H9 (cell line): Measurements from ENCODE around the gene GRIK4. TPM values are rescaled to one million over a fixed set of nuclear protein-coding genes. Genes with fewer than 3 reads are reported as not detected.

ENCODE experiments used
- DNase-seq: peaks from one replicate; pipeline ENCODE4 v3.0.0-alpha.2; 2017
- H2AFZ ChIP-seq: one replicate; pipeline ENCODE4 v1.6.1; 2013; ENCODE audit warnings: mild to moderate bottlenecking, low read length, control low read depth, moderate library complexity
- H2AK5ac ChIP-seq: 2 replicates; pipeline ENCODE4 v1.6.1; 2013; ENCODE audit warnings: low read length, control low read depth, mixed read lengths; ENCODE audit not compliant: insufficient read length
- H2BK120ac ChIP-seq: one replicate; pipeline ENCODE4 v1.6.1; 2013; ENCODE audit warnings: low read depth, mild to moderate bottlenecking, low read length, control low read depth, inconsistent platforms; ENCODE audit not compliant: poor library complexity, severe bottlenecking
- H2BK12ac ChIP-seq: 2 replicates; pipeline ENCODE4 v1.6.1; 2013; ENCODE audit warnings: low read length, control low read depth, mixed read lengths, low read depth; ENCODE audit not compliant: insufficient read length
- H2BK15ac ChIP-seq: 2 replicates; pipeline ENCODE4 v1.6.1; 2013; ENCODE audit warnings: low read depth, low read length, control low read depth
- H2BK20ac ChIP-seq: one replicate; pipeline ENCODE4 v1.6.1; 2013; ENCODE audit warnings: low read depth, mild to moderate bottlenecking, low read length, control low read depth, inconsistent platforms; ENCODE audit not compliant: poor library complexity, severe bottlenecking
- H2BK5ac ChIP-seq: 2 replicates; pipeline ENCODE4 v1.6.1; 2013; ENCODE audit warnings: low read length, control low read depth, mixed read lengths; ENCODE audit not compliant: insufficient read length
- H3K14ac ChIP-seq: 2 replicates; pipeline ENCODE4 v1.6.1; 2013; ENCODE audit warnings: low read length, control low read depth; ENCODE audit not compliant: insufficient read depth
- H3K18ac ChIP-seq: 2 replicates; pipeline ENCODE4 v1.6.1; 2013; ENCODE audit warnings: low read depth, mild to moderate bottlenecking, mixed read lengths, low read length, control low read depth; ENCODE audit not compliant: insufficient read length
- H3K23ac ChIP-seq: 2 replicates; pipeline ENCODE4 v1.6.1; 2013; ENCODE audit warnings: low read length, control low read depth, mixed read lengths, low read depth; ENCODE audit not compliant: insufficient read length
- H3K23me2 ChIP-seq: 2 replicates; pipeline ENCODE4 v1.6.1; 2013; ENCODE audit warnings: low read depth, mild to moderate bottlenecking, mixed read lengths, low read length, control low read depth; ENCODE audit not compliant: insufficient read length, poor library complexity, severe bottlenecking
- H3K27ac ChIP-seq: 2 replicates; pipeline ENCODE4 v1.5.1; 2013; ENCODE audit warnings: low read length, control low read depth, mixed read lengths, low read depth; ENCODE audit not compliant: insufficient read length
- H3K27me3 ChIP-seq: 2 replicates; pipeline ENCODE4 v1.6.1; 2013; ENCODE audit warnings: low read length, control low read depth, inconsistent platforms; ENCODE audit not compliant: insufficient read depth
- H3K4ac ChIP-seq: 2 replicates; pipeline ENCODE4 v1.6.1; 2013; ENCODE audit warnings: low read depth, mild to moderate bottlenecking, control low read depth, inconsistent platforms, low read length, moderate library complexity
- H3K4me1 ChIP-seq: 2 replicates; pipeline ENCODE4 v1.6.1; 2013; ENCODE audit warnings: low read length, control low read depth, inconsistent platforms; ENCODE audit not compliant: insufficient read depth
- H3K4me2 ChIP-seq: 2 replicates; pipeline ENCODE4 v1.6.1; 2013; ENCODE audit warnings: low read length, control low read depth, mixed read lengths; ENCODE audit not compliant: insufficient read length, insufficient read depth
- H3K56ac ChIP-seq: 2 replicates; pipeline ENCODE4 v1.6.1; 2013; ENCODE audit warnings: low read depth, mild to moderate bottlenecking, mixed read lengths, low read length, control low read depth; ENCODE audit not compliant: insufficient read length
- H3K79me1 ChIP-seq: 2 replicates; pipeline ENCODE4 v1.6.1; 2013; ENCODE audit warnings: low read depth, mild to moderate bottlenecking, moderate library complexity, low read length, control low read depth, inconsistent platforms; ENCODE audit not compliant: insufficient read depth, poor library complexity, severe bottlenecking
- H3K79me2 ChIP-seq: 2 replicates; pipeline ENCODE4 v1.6.1; 2013; ENCODE audit warnings: low read length, control low read depth, inconsistent platforms; ENCODE audit not compliant: insufficient read depth
- H3K9ac ChIP-seq: 2 replicates; pipeline ENCODE4 v1.6.1; 2013; ENCODE audit warnings: low read length, control low read depth, mixed read lengths; ENCODE audit not compliant: insufficient read length; ENCODE audit errors: extremely low read depth
- H3K9me3 ChIP-seq: one replicate; pipeline ENCODE4 v1.6.1; 2013; ENCODE audit warnings: low read depth, low read length, inconsistent platforms; ENCODE audit not compliant: control insufficient read depth
- H3T11ph ChIP-seq: one replicate; pipeline ENCODE4 v1.6.1; 2013; ENCODE audit warnings: mild to moderate bottlenecking, low read length, control low read depth, inconsistent platforms
- H4K20me1 ChIP-seq: one replicate; pipeline ENCODE4 v1.6.1; 2013; ENCODE audit not compliant: control insufficient read depth, insufficient read length, insufficient read depth
- H4K5ac ChIP-seq: 2 replicates; pipeline ENCODE4 v1.6.1; 2013; ENCODE audit warnings: low read depth, mild to moderate bottlenecking, mixed read lengths, low read length, control low read depth; ENCODE audit not compliant: insufficient read length
- H4K8ac ChIP-seq: replicated peaks from 2 replicates; pipeline ENCODE4 v1.6.1; 2013; ENCODE audit warnings: low read length, control low read depth, mixed read lengths, low read depth; ENCODE audit not compliant: insufficient read length
- H4K91ac ChIP-seq: 2 replicates; pipeline ENCODE4 v1.6.1; 2013; ENCODE audit warnings: low read depth, mild to moderate bottlenecking, moderate library complexity, mixed read lengths, low read length, control low read depth; ENCODE audit not compliant: insufficient read length
- H3K27ac Mint-ChIP-seq, 3 experiments: 2 replicates in 2 of 3; 3 replicates in 1 of 3; pipeline ENCODE4 v1.8.0; 2020 to 2021; ENCODE audit warnings: mixed read lengths in 3 of 3, mild to moderate bottlenecking in 1 of 3, moderate library complexity in 1 of 3
- H3K27me3 Mint-ChIP-seq: 2 replicates; pipeline ENCODE4 v1.8.0; 2021; ENCODE audit warnings: low read depth, mild to moderate bottlenecking, moderate library complexity, mixed read lengths
- H3K36me3 Mint-ChIP-seq, 3 experiments: 2 replicates in 2 of 3; 3 replicates in 1 of 3; pipeline ENCODE4 v1.8.0; 2020 to 2021; ENCODE audit warnings: low read depth in 3 of 3, mixed read lengths in 3 of 3; ENCODE audit not compliant: insufficient read depth in 1 of 3
- H3K4me1 Mint-ChIP-seq, 2 experiments: 2 replicates each; pipeline ENCODE4 v1.8.0; 2020; ENCODE audit warnings: mixed read lengths in 2 of 2
- H3K4me3 Mint-ChIP-seq, 2 experiments: 2 replicates in 1 of 2; 3 replicates in 1 of 2; pipeline ENCODE4 v1.8.0; 2020 to 2021; ENCODE audit warnings: mild to moderate bottlenecking in 2 of 2, mixed read lengths in 2 of 2, moderate library complexity in 1 of 2
- H3K9me3 Mint-ChIP-seq, 2 experiments: 2 replicates in 1 of 2; 3 replicates in 1 of 2; pipeline ENCODE4 v1.8.0; 2020; ENCODE audit warnings: mild to moderate bottlenecking in 2 of 2, mixed read lengths in 2 of 2, moderate library complexity in 1 of 2
- CTCF ChIP-seq: fragments of 200-600 bp; sonication (generic); conservative IDR thresholded peaks from 3 replicates; pipeline ENCODE4 v1.8.0; 2021; ENCODE audit warnings: antibody characterized with exemption, mild to moderate bottlenecking
- WGBS: extraction: QIAGEN DNeasy Blood & Tissue Kit; methylation state at CpG from one replicate; pipeline ENCODE4 v1.1.7; 2013; ENCODE audit warnings: missing lambda C conversion rate, low lambda C conversion rate, mixed read lengths; ENCODE audit not compliant: insufficient read length; ENCODE audit errors: extremely low coverage; 5-methylcytosine and 5-hydroxymethylcytosine counted together
- total RNA-seq: library from RNA; stranded (reverse); gene quantifications from 2 replicates; pipeline ENCODE4 v1.2.1, GENCODE V29; 2021

Gene GRIK4
- total RNA-seq, 1 experiment from 2014 or later, result 2.3 TPM

DNA sequence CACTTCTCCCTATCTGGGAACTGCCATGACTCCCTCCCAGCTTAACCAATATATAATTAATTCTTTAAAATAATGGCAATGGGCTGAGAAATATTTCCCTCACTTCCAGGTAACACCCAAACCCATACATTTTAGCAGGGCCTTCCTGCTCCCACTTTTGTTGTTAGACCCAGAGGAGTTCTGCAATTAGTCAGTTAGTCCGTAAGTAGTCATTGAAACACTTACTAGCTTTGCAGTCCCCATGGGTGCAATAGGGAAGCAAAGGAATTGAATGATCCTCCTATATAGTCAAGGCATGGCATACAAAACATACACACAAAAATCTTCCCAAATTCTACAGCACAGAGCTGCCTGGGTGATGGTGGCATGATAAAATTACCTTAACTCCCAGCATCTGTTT lies 258.4 kb downstream of the GRIK4 start:
- H3K18ac ChIP-seq, result no peak overlapping the region
- no peak overlapping the region for H2AFZ ChIP-seq
- Mint-ChIP-seq H3K4me1 (peaks cover 19 to 26% of the 10 kb centered on the region in 2 experiments), H3K36me3 (peaks cover 19 to 57% (median 21%) of the 10 kb centered on the region in 3 experiments), H3K27ac (no peak overlapping the region), H3K4me3 (no peak overlapping the region), H3K9me3 (peaks cover 38 to 43% of the 10 kb centered on the region in 2 experiments), H3K27me3 (no peaks in the 10 kb centered on the region; the same call in 1 of the 2 replicates)
- no peak for TF ChIP-seq CTCF
- H3K23me2 ChIP-seq, result no peaks in the 10 kb centered on the region
- no peak overlapping the region for H3K27ac ChIP-seq
- H3K9me3 ChIP-seq, result no peaks in the 10 kb centered on the region
- no peak overlapping the region for H3K4me2 ChIP-seq
- no peak overlapping the region for H2AK5ac ChIP-seq
- H3T11ph ChIP-seq, result no peak overlapping the region
- no peaks in the 10 kb centered on the region for H3K79me2 ChIP-seq
- H2BK15ac ChIP-seq, result no peak overlapping the region
- no peak overlapping the region for H4K91ac ChIP-seq
- no peak overlapping the region for H4K5ac ChIP-seq
- H3K14ac ChIP-seq, result no peak overlapping the region
- WGBS, result no CpG with 5 or more reads among the region's 1 CpG
- no peak for DNase-seq
- H4K20me1 ChIP-seq, result no peaks in the 10 kb centered on the region
- H3K9ac ChIP-seq, result no peak overlapping the region
- no peaks in the 10 kb centered on the region for H3K27me3 ChIP-seq
- H3K23ac ChIP-seq, result no peak overlapping the region
- no peaks in the 10 kb centered on the region for H3K79me1 ChIP-seq
- H2BK12ac ChIP-seq, result no peak overlapping the region
- no peak overlapping the region for H2BK120ac ChIP-seq
- no peak overlapping the region for H2BK20ac ChIP-seq
- H3K4ac ChIP-seq, result no peak overlapping the region
- H3K56ac ChIP-seq, result no peak overlapping the region
- peaks cover 3% of the 10 kb centered on the region; the same call in 1 of the 2 replicates for H3K4me1 ChIP-seq
- H2BK5ac ChIP-seq, result no peak overlapping the region
- H4K8ac ChIP-seq, result no peak overlapping the region
